Panc1 (cell line): ENCODE results near the gene PCDHA9. TPM values are rescaled to one million over a fixed set of nuclear protein-coding genes. Genes with fewer than 3 reads are reported as not detected.

Source experiments
- ATAC-seq: fragments of 200-7000 bp; cut with Tn5 transposase; 2 replicates; pipeline ENCODE4 v1.9.1; 2020; ENCODE audit warnings: mild to moderate bottlenecking, moderate library complexity
- BruUV-seq: library from RNA; stranded (reverse); fragments of 400-500 nt; replicated peaks from 2 replicates; lab custom pipeline; 2021; lab: Mats Ljungman, UMichigan
- CTCF ChIA-PET: fragments of 300-600 bp; sonication (Branson Sonifier 250); formaldehyde crosslinking; loops from one replicate; lab custom pipeline; 2022; ENCODE audit warnings: antibody characterized with exemption; lab: Charles Lee
- POLR2A ChIA-PET: fragments of 300-600 bp; sonication (Branson Sonifier 250); formaldehyde crosslinking; loops from one replicate; lab custom pipeline; 2022; ENCODE audit warnings: antibody characterized with exemption; lab: Charles Lee
- DNase-seq: peaks from one replicate; pipeline ENCODE4 v3.0.0-alpha.2; 2010; ENCODE audit warnings: low read depth, low spot score
- H3K27ac ChIP-seq: 2 replicates; pipeline ENCODE4 v1.5.1; 2011; ENCODE audit warnings: mild to moderate bottlenecking, low read length, inconsistent platforms
- H3K27me3 ChIP-seq: fragments of 200-500 bp; sonication (Bioruptor generic); 2 replicates; pipeline ENCODE4 v1.6.0; 2014; ENCODE audit warnings: low read length, inconsistent platforms; ENCODE audit not compliant: control insufficient read depth, insufficient read depth
- H3K36me3 ChIP-seq: fragments of 200-500 bp; sonication (Bioruptor generic); 2 replicates; pipeline ENCODE4 v1.5.1; 2014; ENCODE audit warnings: inconsistent platforms, mild to moderate bottlenecking, low read length, moderate library complexity; ENCODE audit not compliant: control insufficient read depth, insufficient read depth
- H3K4me1 ChIP-seq: 2 replicates; pipeline ENCODE4 v1.5.1; 2011; ENCODE audit warnings: inconsistent platforms, mild to moderate bottlenecking, low read length, moderate library complexity; ENCODE audit not compliant: control insufficient read depth, insufficient read depth
- H3K4me3 ChIP-seq, 2 experiments: 2 replicates each; pipeline ENCODE4 v1.5.1; 2011 to 2012; ENCODE audit warnings: low read depth in 2 of 2, low read length in 2 of 2, mild to moderate bottlenecking in 2 of 2, inconsistent platforms in 1 of 2, moderate library complexity in 1 of 2
- H3K9me3 ChIP-seq: fragments of 200-500 bp; sonication (Bioruptor generic); 2 replicates; pipeline ENCODE4 v1.5.1; 2014; ENCODE audit warnings: low read depth, mild to moderate bottlenecking, inconsistent platforms, low read length, moderate library complexity; ENCODE audit not compliant: control insufficient read depth, insufficient read depth
- POLR2AphosphoS5 ChIP-seq: IDR thresholded peaks from 2 replicates; pipeline ENCODE4 v1.6.1; 2012; ENCODE audit warnings: mild to moderate bottlenecking, low read depth, low read length, moderate library complexity
- SIN3A ChIP-seq: IDR thresholded peaks from 2 replicates; pipeline ENCODE4 v1.6.1; 2012; ENCODE audit warnings: low read depth, mild to moderate bottlenecking, low read length, moderate library complexity, borderline replicate concordance; ENCODE audit not compliant: insufficient read depth
- TCF7L2 ChIP-seq: IDR thresholded peaks from 2 replicates; pipeline ENCODE4 v1.6.1; 2011; ENCODE audit warnings: mild to moderate bottlenecking, low read depth, low read length, inconsistent platforms
- in situ Hi-C: cut with HindIII; loops from 2 replicates; pipeline ENCODE4 v1.10.0; 2016; ENCODE audit warnings: low sequenced_read_pairs, low pct_unique_long_range_greater_than_20kb
- intact Hi-C: fragments of 100-400 bp; cut with micrococcal nuclease; formaldehyde crosslinking; loops from one replicate; pipeline ENCODE4 v1.10.0; 2022; ENCODE audit not compliant: unreplicated experiment
- total RNA-seq: library from RNA; stranded (reverse); gene quantifications from one replicate; pipeline ENCODE4 v1.2.1, GENCODE V29; 2021; ENCODE audit not compliant: unreplicated experiment
- TF ChIP-seq, protein P1 (sequence below): fragments of 450-650 bp; IDR thresholded peaks from 2 replicates; pipeline ENCODE4 v1.5.1; 2017; ENCODE audit warnings: mild to moderate bottlenecking
- TF ChIP-seq, protein P2 (sequence below), 2 experiments: IDR thresholded peaks; 2 replicates each; pipeline ENCODE4 v1.6.1; 2011 to 2012; ENCODE audit warnings: low read depth in 2 of 2, control low read depth in 1 of 2, low read length in 1 of 2, mild to moderate bottlenecking in 1 of 2, moderate library complexity in 1 of 2; ENCODE audit not compliant: insufficient read depth in 1 of 2

Gene PCDHA9
- total RNA-seq, 1 experiment from 2014 or later = 0.21 TPM

DNA sequence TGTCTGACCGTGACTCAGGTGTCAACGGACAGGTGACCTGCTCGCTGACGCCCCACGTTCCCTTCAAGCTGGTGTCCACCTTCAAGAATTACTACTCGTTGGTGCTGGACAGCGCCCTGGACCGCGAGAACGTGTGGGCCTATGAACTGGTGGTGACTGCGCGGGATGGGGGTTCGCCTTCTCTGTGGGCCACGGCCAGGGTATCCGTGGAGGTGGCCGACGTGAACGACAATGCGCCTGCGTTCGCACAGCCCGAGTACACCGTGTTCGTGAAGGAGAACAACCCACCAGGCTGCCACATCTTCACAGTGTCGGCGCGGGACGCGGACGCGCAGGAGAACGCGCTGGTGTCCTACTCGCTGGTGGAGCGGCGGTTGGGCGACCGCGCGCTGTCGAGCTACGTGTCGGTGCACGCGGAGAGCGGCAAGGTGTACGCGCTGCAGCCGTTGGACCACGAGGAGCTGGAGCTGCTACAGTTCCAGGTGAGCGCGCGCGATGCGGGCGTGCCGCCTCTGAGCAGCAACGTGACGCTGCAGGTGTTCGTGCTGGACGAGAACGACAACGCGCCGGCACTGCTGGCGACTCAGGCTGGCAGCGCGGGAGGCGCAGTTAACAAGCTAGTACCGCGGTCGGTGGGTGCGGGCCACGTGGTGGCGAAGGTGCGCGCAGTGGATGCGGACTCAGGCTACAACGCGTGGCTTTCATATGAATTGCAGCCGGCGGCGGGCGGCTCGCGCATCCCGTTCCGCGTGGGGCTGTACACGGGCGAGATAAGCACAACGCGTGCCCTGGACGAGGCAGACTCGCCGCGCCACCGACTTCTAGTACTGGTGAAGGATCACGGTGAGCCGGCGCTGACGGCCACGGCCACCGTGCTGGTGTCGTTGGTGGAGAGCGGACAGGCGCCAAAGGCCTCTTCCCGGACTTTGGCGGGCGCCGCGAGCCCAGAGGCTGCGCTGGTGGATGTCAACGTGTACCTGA, 22.3 kb downstream of the PCDHA9 start:
- no peak for DNase-seq
- H3K36me3 ChIP-seq = no peaks in the 10 kb centered on the region
- no peaks in the 10 kb centered on the region for H3K9me3 ChIP-seq
- no TSS peak for BruUV-seq
- no peak overlapping the region for H3K27ac ChIP-seq
- H3K4me1 ChIP-seq = no peaks in the 10 kb centered on the region
- ATAC-seq = no peak
- POLR2A ChIA-PET = no interaction called here
- CTCF ChIA-PET = interaction anchor here (0.6 kb wide), 1 partner anchor 171 kb away, joined by 3 read pairs; no protein-coding TSS in a partner anchor
- H3K4me3 ChIP-seq = no peak overlapping the region
- H3K27me3 ChIP-seq = no peaks in the 10 kb centered on the region
- TF ChIP-seq, protein P1, sequence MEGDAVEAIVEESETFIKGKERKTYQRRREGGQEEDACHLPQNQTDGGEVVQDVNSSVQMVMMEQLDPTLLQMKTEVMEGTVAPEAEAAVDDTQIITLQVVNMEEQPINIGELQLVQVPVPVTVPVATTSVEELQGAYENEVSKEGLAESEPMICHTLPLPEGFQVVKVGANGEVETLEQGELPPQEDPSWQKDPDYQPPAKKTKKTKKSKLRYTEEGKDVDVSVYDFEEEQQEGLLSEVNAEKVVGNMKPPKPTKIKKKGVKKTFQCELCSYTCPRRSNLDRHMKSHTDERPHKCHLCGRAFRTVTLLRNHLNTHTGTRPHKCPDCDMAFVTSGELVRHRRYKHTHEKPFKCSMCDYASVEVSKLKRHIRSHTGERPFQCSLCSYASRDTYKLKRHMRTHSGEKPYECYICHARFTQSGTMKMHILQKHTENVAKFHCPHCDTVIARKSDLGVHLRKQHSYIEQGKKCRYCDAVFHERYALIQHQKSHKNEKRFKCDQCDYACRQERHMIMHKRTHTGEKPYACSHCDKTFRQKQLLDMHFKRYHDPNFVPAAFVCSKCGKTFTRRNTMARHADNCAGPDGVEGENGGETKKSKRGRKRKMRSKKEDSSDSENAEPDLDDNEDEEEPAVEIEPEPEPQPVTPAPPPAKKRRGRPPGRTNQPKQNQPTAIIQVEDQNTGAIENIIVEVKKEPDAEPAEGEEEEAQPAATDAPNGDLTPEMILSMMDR = no peak
- TF ChIP-seq, protein P2, sequence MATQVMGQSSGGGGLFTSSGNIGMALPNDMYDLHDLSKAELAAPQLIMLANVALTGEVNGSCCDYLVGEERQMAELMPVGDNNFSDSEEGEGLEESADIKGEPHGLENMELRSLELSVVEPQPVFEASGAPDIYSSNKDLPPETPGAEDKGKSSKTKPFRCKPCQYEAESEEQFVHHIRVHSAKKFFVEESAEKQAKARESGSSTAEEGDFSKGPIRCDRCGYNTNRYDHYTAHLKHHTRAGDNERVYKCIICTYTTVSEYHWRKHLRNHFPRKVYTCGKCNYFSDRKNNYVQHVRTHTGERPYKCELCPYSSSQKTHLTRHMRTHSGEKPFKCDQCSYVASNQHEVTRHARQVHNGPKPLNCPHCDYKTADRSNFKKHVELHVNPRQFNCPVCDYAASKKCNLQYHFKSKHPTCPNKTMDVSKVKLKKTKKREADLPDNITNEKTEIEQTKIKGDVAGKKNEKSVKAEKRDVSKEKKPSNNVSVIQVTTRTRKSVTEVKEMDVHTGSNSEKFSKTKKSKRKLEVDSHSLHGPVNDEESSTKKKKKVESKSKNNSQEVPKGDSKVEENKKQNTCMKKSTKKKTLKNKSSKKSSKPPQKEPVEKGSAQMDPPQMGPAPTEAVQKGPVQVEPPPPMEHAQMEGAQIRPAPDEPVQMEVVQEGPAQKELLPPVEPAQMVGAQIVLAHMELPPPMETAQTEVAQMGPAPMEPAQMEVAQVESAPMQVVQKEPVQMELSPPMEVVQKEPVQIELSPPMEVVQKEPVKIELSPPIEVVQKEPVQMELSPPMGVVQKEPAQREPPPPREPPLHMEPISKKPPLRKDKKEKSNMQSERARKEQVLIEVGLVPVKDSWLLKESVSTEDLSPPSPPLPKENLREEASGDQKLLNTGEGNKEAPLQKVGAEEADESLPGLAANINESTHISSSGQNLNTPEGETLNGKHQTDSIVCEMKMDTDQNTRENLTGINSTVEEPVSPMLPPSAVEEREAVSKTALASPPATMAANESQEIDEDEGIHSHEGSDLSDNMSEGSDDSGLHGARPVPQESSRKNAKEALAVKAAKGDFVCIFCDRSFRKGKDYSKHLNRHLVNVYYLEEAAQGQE (IDR thresholded peaks at IDR 0.05; ENCODE audit: insufficient read depth in 1 of 2, low read depth in 2 of 2, low read length in 1 of 2) = 0 out of 4 replicates have a peak, but pooled peaks of 1 of the 2 experiments have one; percentile 47
- TF ChIP-seq POLR2AphosphoS5 = no peak
- no peak for TF ChIP-seq TCF7L2
- no peak for TF ChIP-seq SIN3A
- intact Hi-C loops (no loop called here), in situ Hi-C loops (no loop called here)

DNA sequence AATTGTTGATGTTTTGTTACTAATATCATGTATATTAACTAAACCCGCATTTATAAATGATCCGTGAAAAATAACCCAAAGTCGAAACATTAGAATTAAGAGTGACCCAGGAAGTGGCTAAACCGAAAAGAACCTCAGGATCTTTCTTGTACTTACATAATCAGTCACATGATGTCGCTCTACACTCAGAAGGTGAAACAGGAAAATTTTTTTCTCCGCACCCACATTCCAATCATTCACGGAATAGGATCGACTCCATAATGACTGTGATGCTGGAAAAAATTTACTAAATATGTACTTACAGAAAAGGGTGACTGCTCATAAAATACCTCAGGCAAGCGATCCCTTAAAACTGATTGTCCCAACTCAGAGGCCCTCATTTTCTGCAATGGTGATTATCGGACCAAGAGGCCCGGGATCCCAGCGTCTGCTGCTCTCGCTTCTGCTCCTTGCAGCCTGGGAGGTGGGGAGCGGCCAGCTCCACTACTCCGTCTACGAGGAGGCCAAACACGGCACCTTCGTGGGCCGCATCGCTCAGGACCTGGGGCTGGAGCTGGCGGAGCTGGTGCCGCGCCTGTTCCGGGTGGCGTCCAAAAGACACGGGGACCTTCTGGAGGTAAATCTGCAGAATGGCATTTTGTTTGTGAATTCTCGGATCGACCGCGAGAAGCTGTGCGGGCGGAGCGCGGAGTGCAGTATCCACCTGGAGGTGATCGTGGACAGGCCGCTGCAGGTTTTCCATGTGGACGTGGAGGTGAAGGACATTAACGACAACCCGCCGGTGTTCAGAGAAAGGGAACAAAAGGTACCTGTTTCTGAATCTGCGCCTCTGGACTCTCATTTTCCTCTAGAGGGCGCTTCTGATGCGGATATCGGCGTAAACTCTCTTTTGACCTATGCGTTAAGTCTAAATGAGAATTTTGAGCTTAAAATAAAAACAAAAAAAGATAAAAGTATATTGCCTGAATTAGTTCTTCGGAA, 27.2 kb downstream of the PCDHA9 start, which contains the start of gene PCDHA12:
Gene PCDHA12, plus strand, starts transcription at position 224 of the 981 bp plus-strand sequence. Its CDS starts 165 bp downstream, at position 389.
- POLR2A ChIA-PET = no interaction called here
- TSS peak; percentile 73 for BruUV-seq
- peak within 1 kb of the TSS; percentile 55 for H3K27ac ChIP-seq
- no peaks in the 10 kb centered on the region for H3K36me3 ChIP-seq
- ATAC-seq (peak; percentile 91), DNase-seq (no peak)
- intact Hi-C loops = loop anchor here (2.0 kb wide), 1 partner anchor 165 kb away; no protein-coding TSS in a partner anchor
- peak within 1 kb of the TSS; percentile 53 to 66 for H3K4me3 ChIP-seq
- H3K27me3 ChIP-seq = no peaks in the 10 kb centered on the region
- H3K9me3 ChIP-seq = no peaks in the 10 kb centered on the region; the same call in 1 of the 2 replicates
- CTCF ChIA-PET = interaction anchor here (1.8 kb wide), 1 partner anchor 165 kb away, joined by 15 read pairs; no protein-coding TSS in a partner anchor
- TF ChIP-seq, protein P1 = peak; percentile 70
- TF ChIP-seq POLR2AphosphoS5 = no peak
- in situ Hi-C loops = no loop called here
- no peaks in the 10 kb centered on the region for H3K4me1 ChIP-seq
